ENCODE measurements around the gene NGEF. TPM values are rescaled to one million over a fixed set of nuclear protein-coding genes. Genes with fewer than 3 reads are reported as not detected.

Gene NGEF
- total RNA-seq, 1 donor from 2014 or later: 0.16 TPM

- Histone ChIP-seq H3K4me1 (ENCODE audit: insufficient read depth, low read length) (no peaks in the 10 kb centered on the region), H3K4me3 (ENCODE audit: insufficient read depth, low read depth, low read length) (no peak overlapping the region), H3K27me3 (ENCODE audit: insufficient read depth, low read length) (no peaks in the 10 kb centered on the region), H2AFZ (ENCODE audit: low read depth, low read length) (no peak overlapping the region), H3K27ac (ENCODE audit: low read depth, low read length) (no peak overlapping the region), H3K4me2 (ENCODE audit: low read length) (no peak overlapping the region), H3K79me2 (ENCODE audit: insufficient read depth, low read length) (no peaks in the 10 kb centered on the region), H4K20me1 (ENCODE audit: insufficient read depth, low read length) (no peaks in the 10 kb centered on the region), H3K9ac (ENCODE audit: low read length) (no peak overlapping the region), H3K36me3 (ENCODE audit: insufficient read depth, low read length) (no peaks in the 10 kb centered on the region), H3K9me3 (ENCODE audit: insufficient read depth, low read depth, low read length) (no peaks in the 10 kb centered on the region)
- Mint-ChIP-seq H3K27ac (ENCODE audit: unreplicated experiment) (no peak overlapping the region), H3K4me1 (ENCODE audit: low read depth, unreplicated experiment) (no peaks in the 10 kb centered on the region), H3K4me3 (ENCODE audit: unreplicated experiment) (no peak overlapping the region), H3K36me3 (ENCODE audit: low read depth, unreplicated experiment) (no peaks in the 10 kb centered on the region), H3K27me3 (ENCODE audit: low read depth, unreplicated experiment) (peaks cover 21% of the 10 kb centered on the region), H3K9me3 (ENCODE audit: unreplicated experiment) (peaks cover 8% of the 10 kb centered on the region)
- FAIRE-seq: no peak
- TF ChIP-seq EZH2 (IDR thresholded peaks at IDR 0.05; ENCODE audit: insufficient read depth, low read length): no peak
- no peak for TF ChIP-seq CTCF (IDR thresholded peaks at IDR 0.05; ENCODE audit: insufficient read depth, low read depth, low read length)
- DNase-seq (ENCODE audit: low read depth): no peak
Observed at GRCh38 chr2:232959139-232959538, 53.9 kb downstream of the NGEF start.

DNA sequence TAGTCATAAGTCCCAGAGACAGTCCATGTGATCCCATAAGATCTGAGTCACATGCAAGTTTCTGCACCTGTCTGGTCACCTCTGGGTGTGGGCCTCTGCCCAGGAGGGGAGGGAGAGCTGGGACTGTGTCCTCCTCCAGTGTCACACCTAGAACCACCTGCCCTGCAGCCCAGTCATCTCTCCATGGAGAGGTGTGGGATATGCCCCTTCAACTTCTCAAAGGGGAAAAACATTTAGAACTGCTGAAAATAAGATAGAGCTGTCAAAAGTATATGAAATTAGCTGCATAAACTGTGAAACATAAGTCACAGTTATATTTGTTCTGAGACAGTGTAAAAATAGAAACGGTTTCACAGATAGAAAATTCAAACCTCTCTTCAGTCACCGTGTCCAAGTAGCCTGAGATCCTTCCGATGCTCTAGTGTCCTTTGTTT is 55.4 kb downstream of the NGEF start:
- Mint-ChIP-seq H3K27ac (ENCODE audit: unreplicated experiment) (no peak overlapping the region), H3K4me3 (ENCODE audit: unreplicated experiment) (no peak overlapping the region), H3K27me3 (ENCODE audit: low read depth, unreplicated experiment) (peaks cover 22% of the 10 kb centered on the region), H3K36me3 (ENCODE audit: low read depth, unreplicated experiment) (no peaks in the 10 kb centered on the region), H3K9me3 (ENCODE audit: unreplicated experiment) (peaks cover 5% of the 10 kb centered on the region), H3K4me1 (ENCODE audit: low read depth, unreplicated experiment) (no peaks in the 10 kb centered on the region)
- FAIRE-seq: no peak
- Histone ChIP-seq H3K9me3 (ENCODE audit: insufficient read depth, low read depth, low read length) (no peaks in the 10 kb centered on the region), H3K36me3 (ENCODE audit: insufficient read depth, low read length) (no peaks in the 10 kb centered on the region), H3K4me3 (ENCODE audit: insufficient read depth, low read depth, low read length) (no peak overlapping the region), H2AFZ (ENCODE audit: low read depth, low read length) (no peak overlapping the region), H3K9ac (ENCODE audit: low read length) (no peak overlapping the region), H3K79me2 (ENCODE audit: insufficient read depth, low read length) (no peaks in the 10 kb centered on the region), H3K27me3 (ENCODE audit: insufficient read depth, low read length) (no peaks in the 10 kb centered on the region), H3K27ac (ENCODE audit: low read depth, low read length) (no peak overlapping the region), H3K4me1 (ENCODE audit: insufficient read depth, low read length) (no peaks in the 10 kb centered on the region), H3K4me2 (ENCODE audit: low read length) (no peak overlapping the region), H4K20me1 (ENCODE audit: insufficient read depth, low read length) (no peaks in the 10 kb centered on the region)
- TF ChIP-seq EZH2 (IDR thresholded peaks at IDR 0.05; ENCODE audit: insufficient read depth, low read length) (no peak), CTCF (IDR thresholded peaks at IDR 0.05; ENCODE audit: insufficient read depth, low read depth, low read length) (no peak)
- no peak for DNase-seq (ENCODE audit: low read depth)

GRCh38 chr2:232955856-232956255 is 57.2 kb downstream of the NGEF start:
- H4K20me1 ChIP-seq (ENCODE audit: insufficient read depth, low read length): no peaks in the 10 kb centered on the region
- no peak overlapping the region for H3K9ac ChIP-seq (ENCODE audit: low read length)
- no peaks in the 10 kb centered on the region for H3K36me3 Mint-ChIP-seq (ENCODE audit: low read depth, unreplicated experiment)
- no peak overlapping the region for H3K4me3 Mint-ChIP-seq (ENCODE audit: unreplicated experiment)
- no peaks in the 10 kb centered on the region for H3K79me2 ChIP-seq (ENCODE audit: insufficient read depth, low read length)
- no peak overlapping the region for H3K4me2 ChIP-seq (ENCODE audit: low read length)
- DNase-seq (ENCODE audit: low read depth) (no peak), FAIRE-seq (no peak)
- no peak overlapping the region for H3K27ac Mint-ChIP-seq (ENCODE audit: unreplicated experiment)
- no peaks in the 10 kb centered on the region for H3K9me3 ChIP-seq (ENCODE audit: insufficient read depth, low read depth, low read length)
- no peak for TF ChIP-seq CTCF (IDR thresholded peaks at IDR 0.05; ENCODE audit: insufficient read depth, low read depth, low read length)
- TF ChIP-seq EZH2 (IDR thresholded peaks at IDR 0.05; ENCODE audit: insufficient read depth, low read length): no peak
- H3K27ac ChIP-seq (ENCODE audit: low read depth, low read length): no peak overlapping the region
- H3K4me1 Mint-ChIP-seq (ENCODE audit: low read depth, unreplicated experiment): peaks cover 1% of the 10 kb centered on the region
- peaks cover 33% of the 10 kb centered on the region for H3K27me3 Mint-ChIP-seq (ENCODE audit: low read depth, unreplicated experiment)
- no peaks in the 10 kb centered on the region for H3K4me1 ChIP-seq (ENCODE audit: insufficient read depth, low read length)
- peaks cover 8% of the 10 kb centered on the region for H3K27me3 ChIP-seq (ENCODE audit: insufficient read depth, low read length)
- H3K4me3 ChIP-seq (ENCODE audit: insufficient read depth, low read depth, low read length): no peak overlapping the region
- H2AFZ ChIP-seq (ENCODE audit: low read depth, low read length): no peak overlapping the region
- no peaks in the 10 kb centered on the region for H3K36me3 ChIP-seq (ENCODE audit: insufficient read depth, low read length)
- peaks cover 5% of the 10 kb centered on the region for H3K9me3 Mint-ChIP-seq (ENCODE audit: unreplicated experiment)
